Neural cell (in vitro differentiated cells): ENCODE data around the gene RHD. TPM values are rescaled to one million over a fixed set of nuclear protein-coding genes. Genes with fewer than 3 reads are reported as not detected.
"Not testable (repeated sequence)": the region's sequence is repeated elsewhere in the genome, so short reads cannot be mapped to it uniquely, and the experiment has no call there.

Experiments used
- H2AFZ ChIP-seq: fragments of 200-600, 300-800 bp; sonication (generic), shearing (Covaris generic); 2 replicates; pipeline ENCODE4 v1.6.0; 2014; ENCODE audit warnings: low read depth, mild to moderate bottlenecking, antibody characterized with exemption, low read length, moderate library complexity
- H3F3A ChIP-seq: fragments of 200-600 bp; shearing (Covaris generic); 2 replicates; pipeline ENCODE4 v1.6.1; 2016; ENCODE audit warnings: mild to moderate bottlenecking, moderate library complexity, mixed read lengths, antibody characterized with exemption, low read length; ENCODE audit not compliant: insufficient read depth, poor library complexity, severe bottlenecking
- H3K27ac ChIP-seq: fragments of 200-600, 300-800 bp; sonication (generic), shearing (Covaris generic); 2 replicates; pipeline ENCODE4 v1.5.1; 2014; ENCODE audit warnings: mild to moderate bottlenecking, low read length, moderate library complexity
- H3K27me3 ChIP-seq: fragments of 300-800, 200-600 bp; sonication (generic), shearing (Covaris generic); 2 replicates; pipeline ENCODE4 v1.6.0; 2014; ENCODE audit warnings: mild to moderate bottlenecking, low read depth, low read length, moderate library complexity; ENCODE audit not compliant: insufficient read depth
- H3K36me3 ChIP-seq: fragments of 300-800, 200-600 bp; sonication (generic), shearing (Covaris generic); 2 replicates; pipeline ENCODE4 v1.5.1; 2014; ENCODE audit warnings: mild to moderate bottlenecking, antibody characterized with exemption, low read length, moderate library complexity; ENCODE audit not compliant: insufficient read depth
- H3K4me2 ChIP-seq: fragments of 300-800, 200-600 bp; sonication (generic), shearing (Covaris generic); 2 replicates; pipeline ENCODE4 v1.6.0; 2014; ENCODE audit warnings: mild to moderate bottlenecking, low read length
- H3K4me3 ChIP-seq: fragments of 300-800, 200-600 bp; sonication (generic), shearing (Covaris generic); 2 replicates; pipeline ENCODE4 v1.5.1; 2014; ENCODE audit warnings: mild to moderate bottlenecking, low read length, moderate library complexity
- H3K79me2 ChIP-seq: fragments of 200-600 bp; shearing (Covaris generic); replicated peaks from 2 replicates; pipeline ENCODE4 v1.6.0; 2014; ENCODE audit warnings: mild to moderate bottlenecking, low read length, moderate library complexity; ENCODE audit not compliant: insufficient read depth
- H3K9ac ChIP-seq: fragments of 300-800, 200-600 bp; sonication (generic), shearing (Covaris generic); 2 replicates; pipeline ENCODE4 v1.6.1; 2016; ENCODE audit warnings: mild to moderate bottlenecking, low read length, mixed read lengths
- H3K9me2 ChIP-seq: fragments of 200-600 bp; shearing (Covaris generic); 2 replicates; pipeline ENCODE4 v1.6.1; 2016; ENCODE audit warnings: mild to moderate bottlenecking, low read length, mixed read lengths; ENCODE audit not compliant: insufficient read depth
- H3K9me3 ChIP-seq: fragments of 200-600, 300-800 bp; sonication (generic), shearing (Covaris generic); 2 replicates; pipeline ENCODE4 v1.6.1; 2016; ENCODE audit warnings: mild to moderate bottlenecking, mixed run types, low read length, moderate library complexity, mixed read lengths
- H4K20me1 ChIP-seq: fragments of 200-600 bp; shearing (Covaris generic); 2 replicates; pipeline ENCODE4 v1.6.1; 2016; ENCODE audit warnings: mild to moderate bottlenecking, mixed run types; ENCODE audit not compliant: insufficient read depth
- polyA plus RNA-seq: library from polyadenylated mRNA; depleted of rRNA; stranded (reverse); fragments of >200 nt; gene quantifications from 2 replicates; pipeline ENCODE4 v1.2.3, GENCODE V29; 2014

RHD gene
- polyA plus RNA-seq, 1 donor from 2014 or later = not detected

DNA sequence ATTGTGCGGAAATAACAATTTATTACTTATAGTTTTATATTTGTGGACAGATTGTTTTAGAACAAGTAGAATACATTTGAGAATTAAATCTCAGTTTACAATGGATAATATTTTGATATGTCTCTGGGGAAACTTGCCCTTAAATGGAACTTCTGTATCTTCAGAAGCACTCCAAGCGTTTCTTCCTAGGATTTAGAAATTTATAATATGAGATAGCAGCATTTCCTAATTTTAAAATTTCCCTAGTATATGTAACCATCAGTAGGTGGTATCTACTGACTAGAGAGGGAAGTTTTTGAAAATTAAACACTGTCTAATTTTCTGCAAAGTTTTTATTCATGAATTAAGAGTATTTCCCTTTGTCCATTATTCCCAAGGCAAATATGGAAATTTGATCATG is 21.1 kb downstream of the RHD start:
- H4K20me1 ChIP-seq, H3K4me2 ChIP-seq, H3K9me2 ChIP-seq, H3K36me3 ChIP-seq, H3F3A ChIP-seq, H3K4me3 ChIP-seq, H3K27me3 ChIP-seq, H3K9ac ChIP-seq, H3K9me3 ChIP-seq, H3K27ac ChIP-seq, H2AFZ ChIP-seq, H3K79me2 ChIP-seq: not testable (repeated sequence)

DNA sequence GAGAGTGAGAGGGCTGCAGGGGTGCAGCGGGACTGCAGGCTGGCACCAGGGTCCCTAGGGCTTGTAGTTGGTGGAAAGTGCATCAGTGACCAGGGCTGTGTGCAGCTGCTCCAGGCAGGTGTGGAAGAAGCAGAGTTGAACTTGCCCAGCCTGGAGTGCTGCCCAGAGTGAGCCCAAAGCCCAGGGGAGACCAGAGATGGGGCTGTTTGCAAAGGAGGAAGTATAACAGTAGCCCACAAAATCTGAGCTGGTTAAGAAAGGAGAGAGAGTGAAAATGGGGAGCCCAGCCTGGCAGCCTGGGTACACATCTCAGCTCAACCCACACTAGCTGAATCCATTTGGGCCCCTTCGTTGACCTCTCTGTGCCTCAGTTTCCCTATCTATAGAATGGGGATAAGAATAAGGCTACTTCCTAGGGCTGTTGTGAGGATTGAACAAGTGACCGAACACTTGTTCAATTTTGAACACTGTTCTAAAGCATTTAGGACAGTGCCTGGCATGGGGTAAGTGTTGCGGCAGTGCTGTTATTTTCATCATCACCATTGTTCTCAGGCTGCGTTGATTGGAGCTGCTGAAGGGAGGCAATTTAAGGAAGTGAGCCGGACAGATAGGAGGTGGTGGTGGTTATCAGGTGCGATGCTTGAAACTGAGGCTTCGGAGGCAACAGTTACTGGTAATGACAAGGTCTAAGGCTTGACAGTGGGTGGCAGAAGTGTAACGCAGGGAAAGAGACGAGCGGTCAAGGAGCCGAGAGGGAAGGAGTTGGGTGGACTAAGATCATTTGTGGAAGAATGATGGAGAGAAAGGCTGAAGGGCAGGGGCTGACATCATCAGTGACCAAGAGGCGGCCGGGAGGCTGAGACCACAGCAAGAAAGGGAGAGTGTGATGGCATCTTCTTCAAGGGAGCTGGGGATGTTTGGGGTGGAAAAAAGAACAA is 22.8 kb downstream of the RHD start:
- not testable (repeated sequence) for H2AFZ ChIP-seq, H3K27me3 ChIP-seq, H3K27ac ChIP-seq, H3K4me3 ChIP-seq, H3K4me2 ChIP-seq, H4K20me1 ChIP-seq, H3K79me2 ChIP-seq, H3K9me3 ChIP-seq, H3F3A ChIP-seq, H3K36me3 ChIP-seq, H3K9ac ChIP-seq, H3K9me2 ChIP-seq

DNA sequence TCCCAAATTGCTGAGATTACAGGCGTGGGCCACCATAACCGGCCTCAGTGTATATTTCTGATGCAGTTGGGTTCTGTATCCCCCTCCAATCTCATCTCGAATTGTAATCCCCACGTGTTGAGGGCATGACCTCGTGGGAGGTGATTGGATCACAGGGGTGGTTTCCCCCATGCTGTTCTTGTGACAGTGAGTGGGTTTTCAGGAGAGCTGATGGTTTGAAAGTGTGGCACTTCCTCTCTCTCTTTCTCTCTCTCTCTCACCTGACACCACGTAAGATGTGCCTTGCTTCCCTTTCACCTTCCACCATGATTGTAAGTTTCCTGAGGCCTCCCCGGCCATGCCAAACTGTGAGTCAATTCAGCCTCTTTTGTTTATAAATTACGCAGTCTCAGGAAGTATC is 24.2 kb downstream of the RHD start:
- H3K27ac ChIP-seq, H3K79me2 ChIP-seq, H3K27me3 ChIP-seq, H3K9me3 ChIP-seq, H3F3A ChIP-seq, H4K20me1 ChIP-seq, H3K4me2 ChIP-seq, H3K9me2 ChIP-seq, H3K36me3 ChIP-seq, H3K9ac ChIP-seq, H3K4me3 ChIP-seq, H2AFZ ChIP-seq: not testable (repeated sequence)

DNA sequence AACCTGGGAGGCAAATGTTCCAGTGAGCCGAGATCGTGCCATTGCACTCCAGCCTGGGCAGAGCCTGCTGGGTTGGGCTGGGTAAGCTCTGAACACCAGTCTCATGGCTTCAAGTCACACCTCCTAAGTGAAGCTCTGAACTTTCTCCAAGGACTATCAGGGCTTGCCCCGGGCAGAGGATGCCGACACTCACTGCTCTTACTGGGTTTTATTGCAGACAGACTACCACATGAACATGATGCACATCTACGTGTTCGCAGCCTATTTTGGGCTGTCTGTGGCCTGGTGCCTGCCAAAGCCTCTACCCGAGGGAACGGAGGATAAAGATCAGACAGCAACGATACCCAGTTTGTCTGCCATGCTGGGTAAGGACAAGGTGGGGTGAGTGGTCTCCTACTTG is 28.4 kb downstream of the RHD start:
- not testable (repeated sequence) for H3K4me2 ChIP-seq, H3K27ac ChIP-seq, H3K79me2 ChIP-seq, H3F3A ChIP-seq, H3K9ac ChIP-seq, H3K27me3 ChIP-seq, H2AFZ ChIP-seq, H4K20me1 ChIP-seq, H3K36me3 ChIP-seq, H3K9me2 ChIP-seq, H3K9me3 ChIP-seq, H3K4me3 ChIP-seq

DNA sequence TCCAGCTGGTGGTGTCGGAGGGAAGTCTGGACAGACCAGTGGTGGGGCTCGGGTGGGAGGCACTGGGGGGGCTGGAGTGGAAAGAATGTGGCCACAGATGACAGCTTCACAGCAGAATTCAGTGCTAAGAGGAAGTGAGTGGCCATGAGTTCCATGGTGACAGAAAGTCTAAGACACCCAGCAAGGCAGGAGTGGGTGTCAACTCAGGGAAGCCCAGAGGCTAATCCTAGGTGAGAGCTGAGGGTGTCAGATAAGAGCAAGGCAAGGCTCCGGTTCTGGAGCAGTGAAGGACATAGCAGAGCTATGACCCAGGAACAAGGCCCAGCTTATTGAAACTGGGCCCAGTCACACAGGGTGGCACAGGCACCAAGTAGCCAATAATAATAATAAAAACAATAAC is 30.0 kb downstream of the RHD start:
- H3K4me2 ChIP-seq, H3K27me3 ChIP-seq, H2AFZ ChIP-seq, H3K4me3 ChIP-seq, H3K36me3 ChIP-seq, H3K79me2 ChIP-seq, H3K9ac ChIP-seq, H4K20me1 ChIP-seq, H3F3A ChIP-seq, H3K9me3 ChIP-seq, H3K27ac ChIP-seq, H3K9me2 ChIP-seq: not testable (repeated sequence)

DNA sequence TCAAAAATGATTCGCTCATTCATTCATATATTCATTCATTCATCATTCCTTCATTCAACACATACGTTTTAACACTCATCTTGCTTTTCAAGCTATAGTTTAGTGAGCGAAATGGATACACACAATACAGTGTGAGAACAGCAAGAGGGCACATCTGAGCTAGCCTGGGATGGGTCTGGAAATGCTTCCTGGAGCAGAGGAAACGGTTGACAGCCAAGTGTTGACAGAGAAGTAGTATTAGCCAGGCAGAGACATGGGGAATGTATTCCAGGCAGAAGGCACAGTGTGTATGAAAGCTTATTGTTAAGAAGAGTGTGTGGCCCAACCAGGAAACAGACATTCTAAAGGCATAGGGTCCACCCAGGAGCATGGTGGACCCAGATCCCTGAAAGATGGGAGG is 32.6 kb downstream of the RHD start:
- not testable (repeated sequence) for H3K4me2 ChIP-seq, H3K4me3 ChIP-seq, H3K27me3 ChIP-seq, H3F3A ChIP-seq, H3K79me2 ChIP-seq, H3K27ac ChIP-seq, H3K9me2 ChIP-seq, H3K9ac ChIP-seq, H3K36me3 ChIP-seq, H3K9me3 ChIP-seq, H4K20me1 ChIP-seq, H2AFZ ChIP-seq

DNA sequence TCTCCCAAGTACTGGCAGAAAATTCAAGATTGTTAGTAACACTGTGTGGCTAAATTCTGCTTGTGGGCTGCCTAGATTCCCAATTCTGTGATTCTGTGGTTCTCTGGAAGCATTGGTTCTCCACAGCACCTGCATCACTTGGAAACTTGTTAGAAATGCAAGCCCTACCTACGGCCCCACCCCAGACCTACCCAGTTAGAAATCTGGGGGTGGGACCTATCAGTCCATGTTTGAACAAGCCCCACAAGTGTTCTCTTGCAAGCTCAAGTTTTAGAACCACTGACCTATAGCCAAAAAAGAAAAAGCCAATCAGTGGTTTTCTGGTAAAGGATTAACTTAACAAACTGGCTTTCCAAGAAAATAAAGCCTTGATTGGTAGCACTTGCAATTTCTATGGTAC is 35.9 kb downstream of the RHD start:
- not testable (repeated sequence) for H3K9me2 ChIP-seq, H3K27ac ChIP-seq, H3K27me3 ChIP-seq, H3K4me3 ChIP-seq, H3F3A ChIP-seq, H3K9me3 ChIP-seq, H3K79me2 ChIP-seq, H2AFZ ChIP-seq, H3K36me3 ChIP-seq, H4K20me1 ChIP-seq, H3K4me2 ChIP-seq, H3K9ac ChIP-seq

DNA sequence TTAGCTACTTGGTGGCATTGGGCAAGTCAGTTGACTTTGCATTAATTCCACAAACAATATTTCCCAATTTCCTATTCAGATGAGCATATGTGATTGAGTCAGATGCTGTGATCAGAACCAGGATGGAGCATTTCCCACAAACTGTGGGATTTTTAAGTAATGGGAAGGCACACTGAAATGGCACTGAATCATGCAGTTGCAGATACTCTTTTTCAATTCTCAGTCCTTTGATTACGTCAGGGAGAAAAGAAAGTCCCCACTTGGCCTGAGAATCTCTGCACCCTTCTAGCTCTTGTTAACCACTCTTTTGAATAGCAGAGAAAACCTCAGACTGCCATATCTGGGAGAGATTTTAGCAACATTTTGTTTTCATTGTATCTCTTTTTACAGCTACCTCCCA is 36.8 kb downstream of the RHD start:
- not testable (repeated sequence) for H3K36me3 ChIP-seq, H3K27ac ChIP-seq, H3K9me3 ChIP-seq, H3K4me3 ChIP-seq, H3K9ac ChIP-seq, H3K4me2 ChIP-seq, H3K9me2 ChIP-seq, H3K79me2 ChIP-seq, H3K27me3 ChIP-seq, H3F3A ChIP-seq, H4K20me1 ChIP-seq, H2AFZ ChIP-seq
